DMS79 treated with DMSO at 0.1 percent for 48 hours (cell line): ENCODE results near the gene GPR63.
A peak's percentile ranks its signal among the peaks of the same experiment; 100 is the strongest.

Experiments used
- DNase-seq: peaks from one replicate; lab custom pipeline; 2025; lab: John Stamatoyannopoulos, UW

GPR63 gene

DNA sequence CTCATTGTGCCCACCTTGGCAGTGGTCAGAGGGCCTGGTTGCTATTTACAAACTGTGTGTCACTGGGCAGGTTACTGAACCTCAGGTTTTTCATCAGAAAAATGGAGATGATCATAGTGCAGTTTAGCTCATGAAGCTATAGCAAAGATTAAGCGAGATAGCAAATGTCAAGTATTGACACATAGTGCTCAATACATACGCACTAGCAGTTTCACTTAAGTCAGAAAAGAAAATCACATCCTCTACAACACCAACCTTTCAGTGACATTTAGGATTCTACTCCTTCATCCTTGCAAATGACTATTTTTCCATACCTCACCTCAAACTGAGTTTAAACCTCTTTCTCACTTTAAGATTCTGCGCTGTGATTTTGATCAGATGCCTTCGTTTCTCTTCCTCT is 16.2 kb downstream of the GPR63 start:
- DNase-seq: no peak

- no peak for DNase-seq
Measured at GRCh38 chr6:96816301-96816817, 20.9 kb downstream of the GPR63 start.

- no peak for DNase-seq
Measured at GRCh38 chr6:96814625-96815024, 22.7 kb downstream of the GPR63 start.

DNA sequence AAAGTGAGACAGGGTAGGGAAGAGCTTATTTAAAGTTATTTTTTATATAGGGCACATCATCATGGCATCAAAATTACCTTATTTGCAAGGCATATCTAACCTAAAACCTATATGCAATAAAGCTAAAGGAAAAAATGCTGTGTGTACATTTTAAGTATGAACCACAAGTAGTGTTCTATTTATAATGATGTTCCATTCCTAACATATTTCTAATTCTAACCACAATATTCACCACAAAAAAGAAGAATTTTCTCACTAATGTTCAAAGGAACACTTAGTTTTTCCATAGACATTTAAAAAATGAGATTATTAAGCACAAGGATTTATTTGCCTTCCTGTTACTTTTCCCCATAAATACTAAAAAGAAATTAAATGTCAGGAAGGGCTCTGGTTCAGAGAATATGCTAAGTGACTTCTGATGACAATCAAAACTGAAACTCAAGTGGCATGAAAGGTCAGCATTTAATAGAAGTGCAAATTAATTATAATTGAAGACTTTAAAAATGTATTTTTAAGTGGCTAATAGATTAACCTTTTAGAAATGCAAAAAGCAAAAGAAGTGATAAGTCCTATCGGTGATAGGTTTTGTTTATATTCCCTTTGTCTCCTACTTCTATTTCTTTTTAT is 25.1 kb downstream of the GPR63 start:
- DNase-seq: no peak

- DNase-seq: no peak
Measured at GRCh38 chr6:96811670-96812069, 25.6 kb downstream of the GPR63 start.

GRCh38 chr6:96811136-96811535 is 26.1 kb downstream of the GPR63 start:
- DNase-seq: no peak

GRCh38 chr6:96809119-96809518 is 28.2 kb downstream of the GPR63 start:
- DNase-seq: no peak

DNA sequence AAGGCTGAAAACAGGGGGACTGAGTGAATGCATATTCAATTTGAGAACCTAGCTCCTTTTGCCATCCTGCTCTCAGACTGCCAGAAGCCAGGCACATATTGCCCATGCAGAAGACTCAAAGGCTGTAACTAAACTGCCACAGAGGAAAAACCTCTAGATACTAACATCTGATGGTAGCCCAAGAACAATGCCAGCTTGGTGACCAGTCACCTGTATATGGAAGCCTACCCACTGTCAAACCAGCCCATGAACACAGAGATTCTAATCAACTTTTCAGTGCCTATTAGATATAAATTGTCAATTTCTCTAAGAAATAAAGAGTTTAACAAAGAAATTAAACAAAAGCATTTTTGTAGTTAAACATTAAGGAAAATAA is 34.2 kb downstream of the GPR63 start:
- no peak for DNase-seq

GRCh38 chr6:96795481-96795880 is 41.8 kb downstream of the GPR63 start:
- no peak for DNase-seq

DNA sequence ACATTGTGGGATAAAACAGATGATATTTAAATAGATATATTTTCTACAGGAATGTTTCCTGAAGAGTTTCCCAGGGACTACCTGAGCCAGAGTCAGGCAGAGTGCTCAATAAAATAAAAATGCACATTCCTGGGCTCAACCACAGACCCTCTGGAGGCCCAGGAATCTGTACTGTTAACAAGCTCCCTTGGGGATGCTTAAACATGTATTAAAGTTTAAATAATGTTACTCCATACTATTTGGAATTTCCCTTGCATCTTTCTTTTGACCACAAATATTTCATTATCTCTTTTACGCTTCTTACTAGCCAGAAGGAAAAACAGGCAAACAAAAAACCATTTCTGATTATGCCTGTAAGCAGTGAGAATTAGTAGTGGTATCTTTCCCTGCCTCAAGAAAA is 42.3 kb downstream of the GPR63 start:
- DNase-seq: no peak

DNA sequence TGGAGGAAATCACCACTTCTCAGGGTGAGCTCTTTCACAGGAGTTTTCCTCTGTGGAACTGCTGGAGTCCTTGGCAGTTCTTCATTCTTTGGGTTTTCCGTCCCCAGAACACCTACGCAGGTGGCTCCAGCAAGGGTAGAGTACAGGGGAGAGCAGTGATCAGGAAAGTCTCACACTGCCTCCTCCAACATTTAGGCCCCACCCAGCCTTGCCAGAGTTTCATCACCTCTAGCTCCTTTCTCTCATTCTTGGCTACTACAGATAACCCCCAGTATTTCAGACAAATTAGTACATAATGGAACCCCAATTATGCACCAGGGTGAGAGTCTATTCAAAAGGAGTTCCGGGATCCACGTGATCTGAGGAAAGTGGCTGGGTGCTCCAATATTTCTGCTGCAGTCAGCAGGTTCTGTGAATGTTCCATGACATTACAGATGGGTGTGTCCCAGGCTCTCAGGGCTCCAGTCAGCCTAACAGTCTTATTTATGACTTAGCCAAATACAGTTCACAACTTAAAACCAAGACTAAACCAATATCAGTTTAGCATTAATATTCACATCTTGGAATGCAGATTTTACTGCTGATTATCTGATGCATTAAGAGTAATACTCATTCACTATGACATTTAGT is 44.6 kb downstream of the GPR63 start:
- no peak for DNase-seq

GRCh38 chr6:96789871-96790270 is 47.4 kb downstream of the GPR63 start:
- DNase-seq: no peak

- DNase-seq: peak; percentile 58
Measured at GRCh38 chr6:96787846-96788580, 49.3 kb downstream of the GPR63 start.

GRCh38 chr6:96786336-96786735 is 50.9 kb downstream of the GPR63 start:
- DNase-seq: no peak

DNA sequence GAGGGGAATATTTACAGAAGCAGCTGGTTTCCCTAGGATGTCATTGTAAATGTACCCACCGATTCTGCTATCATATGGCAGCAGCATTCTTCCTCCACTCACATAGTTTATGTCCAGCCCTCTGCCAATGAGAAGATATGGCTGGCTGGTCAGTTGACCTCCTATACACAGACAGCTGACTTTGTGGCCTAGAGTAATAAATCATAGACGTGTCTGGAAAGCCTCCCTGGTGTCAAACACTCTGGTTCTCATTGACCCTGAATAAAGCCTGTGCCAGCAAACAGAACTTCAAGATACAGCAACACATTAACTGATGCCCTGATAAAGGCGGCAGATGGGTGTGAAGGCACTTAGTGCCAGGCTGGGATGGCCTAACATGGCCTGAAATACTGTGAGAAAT is 52.6 kb downstream of the GPR63 start:
- DNase-seq: no peak

DNA sequence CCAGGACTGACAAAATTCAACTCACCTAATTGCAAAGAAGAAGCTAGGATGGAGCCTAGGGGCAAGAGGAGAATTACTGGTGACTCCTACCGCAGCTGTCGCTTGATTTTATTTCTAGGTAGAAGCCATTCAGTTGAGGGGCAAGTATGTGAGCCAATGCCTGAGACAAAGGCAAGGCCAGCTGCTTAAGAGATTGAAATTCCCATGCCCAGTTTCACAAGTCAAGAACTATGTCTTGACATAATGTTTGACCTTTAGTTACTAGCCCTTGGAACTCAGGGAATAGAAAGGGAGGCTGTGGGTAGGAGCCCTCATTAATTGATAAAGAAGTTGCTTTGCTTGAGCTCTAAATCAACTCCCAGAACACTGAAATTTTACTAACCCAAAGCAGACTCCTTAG is 54.0 kb downstream of the GPR63 start:
- DNase-seq: no peak

DNA sequence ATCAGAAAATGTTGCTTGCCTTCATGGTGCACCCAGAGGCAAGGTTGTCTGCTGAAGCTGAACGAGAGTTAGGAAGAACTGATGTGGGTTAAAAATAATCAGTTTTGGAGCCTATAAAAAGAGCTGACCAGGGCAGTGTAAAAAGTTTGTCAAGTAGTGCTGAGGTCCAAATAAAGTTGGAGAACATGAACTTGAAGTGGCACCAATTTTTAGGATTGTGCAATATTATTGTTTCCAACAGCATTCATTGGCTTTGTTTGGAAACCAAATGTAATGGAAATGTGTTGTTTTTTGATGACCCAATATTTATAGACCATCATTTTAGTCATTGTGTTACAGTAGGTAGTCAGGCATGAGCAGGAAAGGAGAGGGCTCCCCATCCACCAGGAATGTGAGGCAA is 55.7 kb downstream of the GPR63 start:
- DNase-seq: no peak

DNA sequence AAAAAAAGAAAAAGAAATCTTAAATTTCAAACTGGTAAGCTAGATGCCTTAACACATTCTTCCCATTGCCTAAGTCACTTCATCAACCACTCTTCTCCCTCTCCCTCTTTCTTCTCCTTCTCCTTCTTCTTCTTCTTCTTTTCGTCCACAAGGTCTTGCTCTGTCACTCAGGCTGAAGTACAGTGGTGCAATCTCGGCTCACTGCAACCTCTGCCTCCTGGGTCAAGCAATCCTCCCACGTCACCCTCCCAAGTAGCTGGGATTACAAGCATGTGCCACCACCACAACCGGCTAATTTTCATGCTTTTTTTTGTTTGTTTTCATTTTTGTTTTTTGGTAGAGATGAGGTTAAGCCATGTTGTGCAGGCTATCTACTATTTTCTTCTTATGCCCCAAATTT is 60.2 kb downstream of the GPR63 start:
- DNase-seq: no peak

- DNase-seq: no peak
Measured at GRCh38 chr6:96775727-96776400, 61.4 kb downstream of the GPR63 start.

DNA sequence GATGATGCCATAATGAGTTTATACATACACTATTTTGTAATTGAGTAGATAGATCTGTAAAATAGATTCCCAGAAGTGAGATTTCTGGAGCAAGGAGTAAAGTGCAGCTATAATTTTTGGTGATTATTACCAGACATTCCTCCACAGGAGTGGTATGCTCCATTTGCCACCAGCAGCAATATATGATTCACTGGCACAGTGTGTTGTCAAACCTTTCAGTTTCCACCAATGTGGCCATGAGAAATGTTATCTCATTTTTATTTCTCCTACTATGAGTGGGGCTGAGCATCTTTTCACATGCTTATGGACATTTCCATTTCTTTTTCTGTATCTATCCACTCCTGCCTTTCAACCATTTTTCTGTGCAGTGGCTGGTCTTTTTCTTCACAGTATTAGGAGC is 70.5 kb downstream of the GPR63 start:
- DNase-seq: no peak

DNA sequence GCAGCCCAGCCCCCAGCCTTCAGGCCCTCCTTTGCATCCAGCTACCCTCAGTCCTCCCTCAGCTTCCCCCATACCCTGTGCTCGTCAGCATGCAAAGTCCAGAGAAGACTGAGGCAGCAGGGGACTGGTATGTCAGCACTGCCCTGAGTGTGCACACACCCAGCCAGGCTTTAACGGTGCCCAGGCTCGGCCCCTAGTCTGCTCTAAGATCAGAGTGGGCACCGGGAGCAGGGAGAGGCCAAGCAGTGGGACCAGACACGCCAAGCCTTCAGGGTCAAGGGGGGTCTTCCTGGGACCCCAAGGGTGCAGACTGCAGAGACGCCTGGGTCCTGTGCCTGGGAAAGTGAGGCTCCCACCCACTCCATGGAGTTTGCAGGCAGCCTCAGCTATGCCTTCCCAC is 74.7 kb downstream of the GPR63 start:
- no peak for DNase-seq

DNA sequence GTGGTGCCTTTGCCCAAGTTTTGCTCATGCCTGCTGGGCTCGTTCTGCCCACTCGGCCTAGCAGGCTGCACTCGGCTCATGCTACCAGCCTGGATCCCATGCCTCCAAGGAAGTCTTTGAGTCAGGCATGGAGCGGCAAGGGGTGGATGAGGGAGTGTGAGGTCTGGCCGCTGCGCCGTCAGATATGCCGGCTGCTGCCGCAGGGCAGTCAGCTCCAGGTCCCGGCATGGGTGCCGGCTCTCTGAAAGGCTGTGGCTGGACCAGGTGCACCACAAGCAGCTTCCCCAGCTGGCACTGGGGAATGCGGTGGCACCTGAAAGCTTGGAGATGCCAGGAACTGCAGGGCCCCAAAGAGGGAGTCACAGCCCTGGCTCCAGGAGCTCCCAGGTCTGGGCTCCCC is 75.5 kb downstream of the GPR63 start:
- no peak for DNase-seq

- no peak for DNase-seq
Measured at GRCh38 chr6:96760153-96760687, 77.1 kb downstream of the GPR63 start.
